HG03045 (cell line): ENCODE results near the gene UBAC1.
"Not testable (repeated sequence)": the region's sequence is repeated elsewhere in the genome, so short reads cannot be mapped to it uniquely, and the experiment has no call there.

Source experiments
- ATAC-seq: cut with Tn5 transposase; IDR thresholded peaks from one replicate; pipeline ENCODE4 v1.9.1; 2021; ENCODE audit warnings: mild to moderate bottlenecking, moderate library complexity; ENCODE audit not compliant: unreplicated experiment

The UBAC1 gene

GRCh38 chr9:135944444-135945252 lies 16.5 kb downstream of the UBAC1 start:
- no peak for ATAC-seq

DNA sequence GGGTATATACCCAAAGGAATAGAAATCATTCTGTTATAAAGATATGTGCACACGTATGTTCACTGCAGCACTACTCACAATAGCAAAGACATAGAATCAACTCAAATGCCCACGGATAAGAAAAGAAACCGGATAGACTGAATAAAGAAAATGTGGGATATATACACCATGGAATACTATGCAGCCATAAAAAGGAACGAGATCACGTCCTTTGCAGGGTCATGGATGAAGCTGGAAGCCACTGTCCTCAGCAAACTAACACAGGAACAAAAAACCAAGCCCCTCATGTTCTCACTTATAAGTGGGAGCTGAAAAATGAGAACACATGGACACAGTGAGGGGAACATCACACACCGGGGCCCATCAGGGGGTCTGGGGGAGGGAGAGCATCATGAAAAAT lies 17.6 kb downstream of the UBAC1 start:
- ATAC-seq: not testable (repeated sequence)

DNA sequence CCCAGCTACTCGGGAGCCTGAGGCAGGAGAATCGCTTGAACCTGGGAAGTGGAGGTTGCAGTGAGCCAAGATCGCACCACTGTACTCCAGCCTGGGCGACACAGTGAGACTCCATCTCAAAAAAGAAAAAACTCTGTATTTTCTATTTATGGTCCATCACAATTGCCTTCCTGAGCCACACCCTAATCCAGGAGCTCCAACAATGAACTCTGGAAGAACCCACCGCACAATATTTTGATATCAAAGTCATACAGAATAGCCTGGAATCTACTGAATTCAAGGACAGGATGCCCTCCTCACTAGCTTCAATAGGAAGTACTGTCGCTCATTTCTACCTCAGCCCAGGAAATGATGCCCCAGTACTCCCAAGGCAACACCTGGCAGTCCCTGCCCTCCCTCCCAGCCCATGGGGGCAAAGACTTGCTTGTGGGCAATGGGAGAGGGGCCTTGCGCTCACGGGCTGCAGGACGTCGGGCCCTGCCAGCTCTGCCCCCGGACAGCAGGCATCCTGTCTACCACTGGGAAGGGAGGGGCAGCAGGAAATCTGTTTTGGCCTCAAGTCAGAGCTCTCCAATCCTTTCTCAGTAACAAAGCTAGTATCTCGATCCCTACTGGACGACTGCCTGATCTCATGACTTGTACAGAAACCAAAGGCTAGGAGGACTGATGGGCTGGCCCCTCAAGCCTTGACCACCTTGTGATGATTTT lies 19.7 kb downstream of the UBAC1 start:
- ATAC-seq: no peak

- ATAC-seq: no peak
Observed at GRCh38 chr9:135939351-135940265, 21.6 kb downstream of the UBAC1 start.

DNA sequence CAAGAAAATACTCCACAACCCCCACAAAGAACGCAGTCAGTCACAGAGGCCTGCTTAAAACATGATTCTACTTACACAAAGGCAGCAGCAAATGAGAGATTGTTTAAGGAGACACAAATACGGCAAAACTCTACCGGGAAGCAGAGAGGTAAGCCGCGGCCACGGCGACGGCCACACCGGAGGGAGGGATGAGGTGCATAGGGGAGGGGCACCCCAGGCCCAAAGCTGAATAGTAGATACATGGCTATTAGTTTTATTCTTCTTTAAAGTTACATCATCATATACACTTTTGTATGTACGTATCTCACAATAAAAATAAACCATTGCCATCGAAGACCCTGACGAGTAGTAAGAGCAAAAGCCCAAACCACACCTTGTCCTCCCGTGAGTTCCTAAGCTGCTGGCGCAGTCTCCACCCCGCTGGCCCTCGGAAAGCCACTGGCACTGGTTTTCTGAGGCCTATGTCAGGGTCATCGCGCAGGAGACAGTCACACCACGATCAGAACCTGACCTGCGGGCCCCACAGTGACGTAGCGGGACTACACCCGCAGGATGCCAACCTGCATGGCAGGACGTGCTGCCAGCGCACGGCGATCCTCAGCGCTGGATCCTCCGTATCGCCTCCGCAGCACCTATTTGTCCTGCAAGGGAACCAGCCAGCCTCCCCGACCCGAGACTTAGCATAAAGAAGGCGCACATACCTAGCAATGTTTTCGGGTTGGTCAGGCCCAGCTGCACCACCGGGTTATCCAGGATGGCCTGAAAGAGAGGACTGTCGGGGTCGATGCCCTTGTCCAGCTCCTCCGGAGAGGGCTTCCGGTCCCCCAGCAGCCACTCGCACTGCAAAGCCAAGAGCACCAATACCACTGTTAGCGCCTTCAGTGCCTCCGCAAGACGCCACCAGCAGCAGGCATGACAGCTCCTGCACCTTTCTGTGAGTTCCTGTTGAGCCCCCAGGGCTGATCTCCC lies 23.4 kb downstream of the UBAC1 start:
- no peak for ATAC-seq

DNA sequence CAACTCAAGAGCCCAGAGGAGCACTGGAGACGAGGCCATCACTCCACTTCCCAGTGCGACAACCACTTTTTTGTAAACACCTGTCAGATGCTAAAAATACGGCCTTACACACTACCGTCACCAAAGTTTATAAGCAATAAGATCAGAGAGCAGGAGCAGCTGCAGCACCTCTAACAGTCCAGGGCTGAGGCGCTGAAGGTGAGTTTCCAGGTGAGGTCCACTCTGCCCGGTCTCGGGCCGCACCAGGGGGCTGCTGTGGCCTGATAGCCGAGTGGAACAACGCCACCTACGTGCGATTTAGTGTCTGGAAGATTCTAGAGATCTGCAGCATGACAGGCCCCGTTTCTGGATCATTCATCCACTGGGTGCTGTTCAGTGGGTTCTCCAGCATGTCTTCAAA lies 28.1 kb downstream of the UBAC1 start:
- ATAC-seq: no peak

DNA sequence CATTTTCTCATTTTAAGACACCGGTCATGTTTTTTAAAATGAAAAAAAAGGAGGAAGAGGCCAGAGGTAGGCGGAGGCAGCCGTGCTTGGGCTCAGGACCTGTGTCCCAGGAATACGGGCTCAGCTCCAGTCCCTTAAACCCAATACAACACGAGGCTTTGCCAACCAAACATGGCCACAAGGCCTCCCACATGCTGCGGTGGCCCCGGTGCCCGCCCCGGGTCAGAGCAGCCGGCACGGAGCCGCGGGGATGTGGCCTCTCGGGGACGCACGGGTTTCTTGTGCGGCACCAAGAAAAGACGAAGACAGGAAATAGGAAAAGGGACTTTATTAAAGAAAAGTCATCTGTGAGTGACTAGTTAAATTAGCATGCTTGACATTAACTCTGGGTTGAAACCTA lies 28.5 kb downstream of the UBAC1 start:
- no peak for ATAC-seq

GRCh38 chr9:135931349-135931820 lies 29.8 kb downstream of the UBAC1 start:
- ATAC-seq: no peak

DNA sequence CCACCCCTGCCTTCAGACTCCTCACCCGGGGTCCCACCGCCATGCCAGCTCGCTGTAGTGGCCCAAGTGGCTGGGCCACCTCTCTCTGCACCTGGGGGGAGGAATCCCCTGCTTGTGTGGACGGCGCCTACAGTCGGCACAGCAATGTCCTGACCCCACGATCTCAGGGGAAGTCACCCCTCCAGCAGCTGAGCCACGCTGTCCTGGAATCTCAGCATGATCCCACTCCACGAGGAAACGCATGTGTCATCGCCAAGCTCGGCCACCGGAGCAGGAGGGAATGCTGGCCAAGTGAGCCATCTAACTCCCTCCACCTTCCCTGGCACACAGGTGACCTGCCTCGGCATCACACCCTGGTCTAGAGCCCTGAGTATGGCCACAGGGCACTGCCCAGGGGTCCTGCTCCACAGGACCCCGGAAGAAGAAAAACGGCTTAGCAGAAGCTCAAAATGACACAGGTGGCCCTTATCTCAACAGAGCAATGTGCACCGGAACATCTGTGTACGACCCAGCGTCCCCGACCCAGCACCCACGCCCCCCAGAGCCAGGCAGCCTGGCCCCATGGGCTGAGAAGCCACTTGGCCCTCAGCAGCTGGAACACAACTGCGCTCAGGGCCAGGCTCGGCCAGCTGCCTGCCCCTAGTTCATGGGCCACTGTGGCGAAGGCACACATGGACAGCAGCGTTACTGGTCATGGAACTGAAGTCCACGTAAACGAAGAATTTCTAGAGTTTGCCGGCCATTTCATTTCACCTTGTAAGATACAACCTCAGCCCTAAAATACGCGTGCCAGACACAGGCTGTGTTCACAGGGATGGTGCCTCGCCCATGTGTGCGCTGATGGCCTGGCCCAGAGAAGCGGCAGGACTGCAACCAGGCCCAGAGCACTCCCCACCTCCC lies 30.5 kb downstream of the UBAC1 start:
- no peak for ATAC-seq

- ATAC-seq: no peak
Observed at GRCh38 chr9:135929656-135930445, 31.3 kb downstream of the UBAC1 start.

- ATAC-seq: no peak
Observed at GRCh38 chr9:135928731-135929655, 32.2 kb downstream of the UBAC1 start.

GRCh38 chr9:135928074-135928730 lies 33.0 kb downstream of the UBAC1 start:
- no peak for ATAC-seq

DNA sequence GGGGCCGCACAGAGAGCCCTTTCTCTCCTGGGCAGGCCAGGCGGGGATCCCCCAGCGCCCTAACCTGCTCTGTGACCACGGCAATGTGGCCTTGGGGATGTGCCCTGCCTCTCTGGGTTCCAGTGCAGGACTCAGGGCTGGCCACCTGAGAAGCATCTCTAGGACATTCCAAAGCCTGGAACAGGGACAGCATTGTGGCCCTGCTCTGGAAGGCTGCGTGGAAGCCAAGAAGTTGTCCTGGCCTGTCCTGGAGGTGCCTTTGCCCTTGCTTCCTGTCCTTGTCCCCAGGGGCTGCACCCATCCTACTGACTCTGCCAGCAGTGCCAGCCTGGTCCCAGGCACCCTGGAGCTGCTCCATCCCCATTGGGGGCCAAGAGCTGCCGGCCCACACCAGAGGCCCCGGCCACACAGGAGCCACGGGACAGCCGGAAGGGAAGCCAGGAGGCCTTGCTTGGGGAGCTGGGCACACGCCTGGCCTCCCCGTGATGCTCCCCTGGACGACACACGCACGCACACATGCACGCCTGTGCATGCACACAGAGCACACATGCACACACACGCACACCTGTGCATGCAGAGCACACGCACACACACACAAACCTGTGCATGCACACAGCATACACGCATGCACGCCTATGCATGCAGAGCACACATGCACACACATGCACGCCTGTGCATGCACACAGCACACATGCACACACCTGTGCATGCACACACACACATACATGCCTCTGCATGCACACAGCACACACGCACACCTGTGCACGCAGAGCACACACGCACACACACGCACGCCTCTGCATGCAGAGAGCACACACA lies 33.8 kb downstream of the UBAC1 start:
- no peak for ATAC-seq

- no peak for ATAC-seq
Observed at GRCh38 chr9:135926402-135927194, 34.6 kb downstream of the UBAC1 start.
